HEK293 (cell line): Measurements from ENCODE around the gene ZNF775.

Experiments
- BCL11B ChIP-seq: fragments of 450-650 bp; formaldehyde crosslinking; IDR thresholded peaks from 2 replicates; pipeline ENCODE4 v1.5.1; 2016; ENCODE audit warnings: low read depth, missing biosample characterization, missing genetic modification characterization
- FEZF1 ChIP-seq: fragments of 450-650 bp; formaldehyde crosslinking; IDR thresholded peaks from 2 replicates; pipeline ENCODE4 v1.5.1; 2016; ENCODE audit warnings: missing biosample characterization, missing genetic modification characterization
- GLI4 ChIP-seq: fragments of 450-650 bp; formaldehyde crosslinking; IDR thresholded peaks from 2 replicates; pipeline ENCODE4 v1.5.1; 2016; ENCODE audit warnings: missing biosample characterization, missing genetic modification characterization
- IKZF3 ChIP-seq: fragments of 450-650 bp; IDR thresholded peaks from 2 replicates; pipeline ENCODE4 v1.5.0; 2018; ENCODE audit warnings: missing biosample characterization, mild to moderate bottlenecking, missing genetic modification characterization, moderate library complexity
- KLF1 ChIP-seq: fragments of 450-650 bp; formaldehyde crosslinking; IDR thresholded peaks from 2 replicates; pipeline ENCODE4 v1.5.1; 2016; ENCODE audit warnings: missing biosample characterization, missing genetic modification characterization
- KLF8 ChIP-seq: fragments of 450-650 bp; formaldehyde crosslinking; IDR thresholded peaks from 2 replicates; pipeline ENCODE4 v1.5.1; 2016; ENCODE audit warnings: missing biosample characterization, missing genetic modification characterization
- KLF9 ChIP-seq: fragments of 450-650 bp; formaldehyde crosslinking; IDR thresholded peaks from 2 replicates; pipeline ENCODE4 v1.5.1; 2016; ENCODE audit warnings: missing biosample characterization, missing genetic modification characterization, low read depth
- OSR2 ChIP-seq: fragments of 450-650 bp; formaldehyde crosslinking; IDR thresholded peaks from 2 replicates; pipeline ENCODE4 v1.5.1; 2016; ENCODE audit warnings: missing biosample characterization, missing genetic modification characterization
- RBAK ChIP-seq: fragments of 450-650 bp; formaldehyde crosslinking; IDR thresholded peaks from 2 replicates; pipeline ENCODE4 v1.5.1; 2016; ENCODE audit warnings: missing biosample characterization, missing genetic modification characterization
- TCF7L2 ChIP-seq: IDR thresholded peaks from 2 replicates; pipeline ENCODE4 v1.6.1; 2011; ENCODE audit warnings: low read depth, mild to moderate bottlenecking, inconsistent platforms, low read length, moderate library complexity, borderline replicate concordance
- ZFP37 ChIP-seq: fragments of 450-650 bp; formaldehyde crosslinking; IDR thresholded peaks from 2 replicates; pipeline ENCODE4 v1.5.1; 2016; ENCODE audit warnings: missing biosample characterization, missing genetic modification characterization
- ZNF175 ChIP-seq: fragments of 450-650 bp; formaldehyde crosslinking; IDR thresholded peaks from 2 replicates; pipeline ENCODE4 v1.5.1; 2016; ENCODE audit warnings: missing biosample characterization, missing genetic modification characterization
- ZNF221 ChIP-seq: fragments of 450-650 bp; formaldehyde crosslinking; IDR thresholded peaks from 2 replicates; pipeline ENCODE4 v1.5.1; 2017; ENCODE audit warnings: missing biosample characterization, missing genetic modification characterization, borderline replicate concordance
- ZNF324 ChIP-seq: fragments of 450-650 bp; formaldehyde crosslinking; IDR thresholded peaks from 2 replicates; pipeline ENCODE4 v1.5.1; 2016; ENCODE audit warnings: missing biosample characterization, missing genetic modification characterization
- ZNF433 ChIP-seq: fragments of 450-650 bp; formaldehyde crosslinking; IDR thresholded peaks from 2 replicates; pipeline ENCODE4 v1.5.1; 2016; ENCODE audit warnings: missing biosample characterization, missing genetic modification characterization, low read depth
- ZNF48 ChIP-seq: fragments of 450-650 bp; formaldehyde crosslinking; IDR thresholded peaks from 2 replicates; pipeline ENCODE4 v1.5.1; 2016; ENCODE audit warnings: missing biosample characterization, missing genetic modification characterization
- ZNF501 ChIP-seq: fragments of 450-650 bp; formaldehyde crosslinking; IDR thresholded peaks from 2 replicates; pipeline ENCODE4 v1.5.1; 2016; ENCODE audit warnings: missing biosample characterization, missing genetic modification characterization
- ZNF510 ChIP-seq: fragments of 450-650 bp; formaldehyde crosslinking; IDR thresholded peaks from 2 replicates; pipeline ENCODE4 v1.5.1; 2018; ENCODE audit warnings: mild to moderate bottlenecking, missing genetic modification characterization, missing biosample characterization; ENCODE audit not compliant: insufficient replicate concordance
- ZNF529 ChIP-seq: fragments of 450-650 bp; formaldehyde crosslinking; IDR thresholded peaks from 2 replicates; pipeline ENCODE4 v1.5.1; 2017; ENCODE audit warnings: missing genetic modification characterization, missing biosample characterization; ENCODE audit not compliant: insufficient replicate concordance
- ZNF624 ChIP-seq: fragments of 450-650 bp; formaldehyde crosslinking; IDR thresholded peaks from 2 replicates; pipeline ENCODE4 v1.5.1; 2017; ENCODE audit warnings: missing biosample characterization, missing genetic modification characterization
- ZNF629 ChIP-seq: fragments of 450-650 bp; formaldehyde crosslinking; IDR thresholded peaks from 2 replicates; pipeline ENCODE4 v1.5.1; 2017; ENCODE audit warnings: missing biosample characterization, missing genetic modification characterization
- ZNF837 ChIP-seq: fragments of 450-650 bp; formaldehyde crosslinking; IDR thresholded peaks from 2 replicates; pipeline ENCODE4 v1.5.1; 2016; ENCODE audit warnings: missing biosample characterization, missing genetic modification characterization
- ZNF843 ChIP-seq: fragments of 450-650 bp; formaldehyde crosslinking; IDR thresholded peaks from 2 replicates; pipeline ENCODE4 v1.5.1; 2016; ENCODE audit warnings: missing biosample characterization, missing genetic modification characterization
- ZSCAN23 ChIP-seq: fragments of 450-650 bp; formaldehyde crosslinking; IDR thresholded peaks from 2 replicates; pipeline ENCODE4 v1.5.1; 2016; ENCODE audit warnings: missing biosample characterization, missing genetic modification characterization
- ZXDB ChIP-seq: fragments of 450-650 bp; formaldehyde crosslinking; IDR thresholded peaks from 2 replicates; pipeline ENCODE4 v1.5.1; 2016; ENCODE audit warnings: missing biosample characterization, missing genetic modification characterization
- TF ChIP-seq, protein P1 (sequence below): fragments of 450-650 bp; formaldehyde crosslinking; IDR thresholded peaks from 2 replicates; pipeline ENCODE4 v1.5.1; 2017; ENCODE audit warnings: missing biosample characterization, missing genetic modification characterization
- TF ChIP-seq, protein P2 (sequence below): fragments of 450-650 bp; formaldehyde crosslinking; IDR thresholded peaks from 2 replicates; pipeline ENCODE4 v1.5.1; 2016; ENCODE audit warnings: missing biosample characterization, missing genetic modification characterization
- TF ChIP-seq, protein P3 (sequence below): fragments of 450-650 bp; formaldehyde crosslinking; optimal IDR thresholded peaks from 2 replicates; pipeline ENCODE3; 2016; ENCODE audit warnings: missing biosample characterization, mild to moderate bottlenecking, missing genetic modification characterization
- TF ChIP-seq, protein P4 (sequence below): fragments of 450-650 bp; formaldehyde crosslinking; IDR thresholded peaks from 2 replicates; pipeline ENCODE4 v1.5.1; 2016; ENCODE audit warnings: missing biosample characterization, missing genetic modification characterization
- TF ChIP-seq, protein P5 (sequence below): fragments of 450-650 bp; formaldehyde crosslinking; IDR thresholded peaks from 2 replicates; pipeline ENCODE4 v1.5.1; 2016; ENCODE audit warnings: missing biosample characterization, missing genetic modification characterization
- TF ChIP-seq, protein P6 (sequence below): fragments of 450-650 bp; formaldehyde crosslinking; IDR thresholded peaks from 2 replicates; pipeline ENCODE4 v1.5.1; 2016; ENCODE audit warnings: missing biosample characterization, missing genetic modification characterization
- TF ChIP-seq, protein P7 (sequence below): fragments of 450-650 bp; formaldehyde crosslinking; IDR thresholded peaks from 2 replicates; pipeline ENCODE4 v1.5.1; 2016; ENCODE audit warnings: missing biosample characterization, missing genetic modification characterization

The ZNF775 gene

DNA sequence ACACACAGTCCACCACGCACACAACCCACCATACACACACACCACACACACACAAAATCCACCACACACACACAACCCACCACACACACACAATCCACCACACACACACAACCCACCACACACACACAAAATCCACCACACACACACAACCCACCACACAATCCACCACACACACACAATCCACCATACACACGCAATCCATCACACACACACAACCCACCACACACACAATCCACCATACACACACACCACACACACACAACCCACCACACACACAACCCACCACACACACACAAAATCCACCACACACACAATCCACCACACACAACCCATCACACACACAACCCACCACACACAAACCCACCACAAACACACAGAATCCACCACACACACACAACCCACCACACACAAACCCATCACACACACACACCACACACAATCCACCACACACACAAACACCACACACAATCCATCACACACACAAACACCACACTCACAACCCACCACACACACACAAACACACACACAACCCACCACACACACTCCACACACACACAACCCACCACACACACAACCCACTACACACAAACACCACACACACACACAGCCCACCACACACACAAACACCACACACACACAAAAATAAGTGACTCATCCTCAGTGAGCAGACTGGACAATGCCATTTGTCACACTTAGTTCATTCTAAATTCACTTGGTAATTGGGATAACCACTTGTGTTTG, 19.3 kb upstream of the ZNF775 start (continued):
- TF ChIP-seq KLF8 (peak; percentile 89), ZNF624 (tag by site-specific recombination) (no peak), ZNF324 (tag by site-specific recombination) (peak; percentile 95), OSR2 (peak; percentile 94), FEZF1 (peak; percentile 80), ZNF510 (tag by site-specific recombination) (no peak), GLI4 (tag by site-specific recombination) (0 out of 2 replicates have a peak, but pooled peaks have one; percentile 59), ZNF48 (no peak), KLF9 (tag by site-specific recombination) (peak; percentile 59), ZNF837 (peak; percentile 82; the same call in 1 of the 2 replicates), BCL11B (tag by site-specific recombination) (peak; percentile 81), KLF1 (tag by site-specific recombination) (0 out of 2 replicates have a peak, but pooled peaks have one; percentile 36), ZXDB (tag by site-specific recombination) (peak; percentile 67), ZNF501 (tag by site-specific recombination) (peak; percentile 88), ZSCAN23 (peak; percentile 99), ZNF221 (no peak), ZNF843 (tag by site-specific recombination) (peak; percentile 91), ZNF433 (no peak), ZFP37 (tag by site-specific recombination) (no peak), IKZF3 (tag by site-specific recombination) (no peak), ZNF629 (tag by site-specific recombination) (peak; percentile 89), TCF7L2 (no peak), ZNF175 (tag by site-specific recombination) (no peak), RBAK (no peak), ZNF529 (tag by site-specific recombination) (no peak)
- TF ChIP-seq, protein P1, sequence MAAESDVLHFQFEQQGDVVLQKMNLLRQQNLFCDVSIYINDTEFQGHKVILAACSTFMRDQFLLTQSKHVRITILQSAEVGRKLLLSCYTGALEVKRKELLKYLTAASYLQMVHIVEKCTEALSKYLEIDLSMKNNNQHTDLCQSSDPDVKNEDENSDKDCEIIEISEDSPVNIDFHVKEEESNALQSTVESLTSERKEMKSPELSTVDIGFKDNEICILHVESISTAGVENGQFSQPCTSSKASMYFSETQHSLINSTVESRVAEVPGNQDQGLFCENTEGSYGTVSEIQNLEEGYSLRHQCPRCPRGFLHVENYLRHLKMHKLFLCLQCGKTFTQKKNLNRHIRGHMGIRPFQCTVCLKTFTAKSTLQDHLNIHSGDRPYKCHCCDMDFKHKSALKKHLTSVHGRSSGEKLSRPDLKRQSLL (tag by site-specific recombination) = no peak
- TF ChIP-seq, protein P2, sequence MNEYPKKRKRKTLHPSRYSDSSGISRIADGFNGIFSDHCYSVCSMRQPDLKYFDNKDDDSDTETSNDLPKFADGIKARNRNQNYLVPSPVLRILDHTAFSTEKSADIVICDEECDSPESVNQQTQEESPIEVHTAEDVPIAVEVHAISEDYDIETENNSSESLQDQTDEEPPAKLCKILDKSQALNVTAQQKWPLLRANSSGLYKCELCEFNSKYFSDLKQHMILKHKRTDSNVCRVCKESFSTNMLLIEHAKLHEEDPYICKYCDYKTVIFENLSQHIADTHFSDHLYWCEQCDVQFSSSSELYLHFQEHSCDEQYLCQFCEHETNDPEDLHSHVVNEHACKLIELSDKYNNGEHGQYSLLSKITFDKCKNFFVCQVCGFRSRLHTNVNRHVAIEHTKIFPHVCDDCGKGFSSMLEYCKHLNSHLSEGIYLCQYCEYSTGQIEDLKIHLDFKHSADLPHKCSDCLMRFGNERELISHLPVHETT (tag by site-specific recombination) = peak; percentile 99
- TF ChIP-seq, protein P3, sequence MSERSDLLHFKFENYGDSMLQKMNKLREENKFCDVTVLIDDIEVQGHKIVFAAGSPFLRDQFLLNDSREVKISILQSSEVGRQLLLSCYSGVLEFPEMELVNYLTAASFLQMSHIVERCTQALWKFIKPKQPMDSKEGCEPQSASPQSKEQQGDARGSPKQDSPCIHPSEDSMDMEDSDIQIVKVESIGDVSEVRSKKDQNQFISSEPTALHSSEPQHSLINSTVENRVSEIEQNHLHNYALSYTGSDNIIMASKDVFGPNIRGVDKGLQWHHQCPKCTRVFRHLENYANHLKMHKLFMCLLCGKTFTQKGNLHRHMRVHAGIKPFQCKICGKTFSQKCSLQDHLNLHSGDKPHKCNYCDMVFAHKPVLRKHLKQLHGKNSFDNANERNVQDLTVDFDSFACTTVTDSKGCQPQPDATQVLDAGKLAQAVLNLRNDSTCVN = peak; percentile 13
- TF ChIP-seq, protein P4, sequence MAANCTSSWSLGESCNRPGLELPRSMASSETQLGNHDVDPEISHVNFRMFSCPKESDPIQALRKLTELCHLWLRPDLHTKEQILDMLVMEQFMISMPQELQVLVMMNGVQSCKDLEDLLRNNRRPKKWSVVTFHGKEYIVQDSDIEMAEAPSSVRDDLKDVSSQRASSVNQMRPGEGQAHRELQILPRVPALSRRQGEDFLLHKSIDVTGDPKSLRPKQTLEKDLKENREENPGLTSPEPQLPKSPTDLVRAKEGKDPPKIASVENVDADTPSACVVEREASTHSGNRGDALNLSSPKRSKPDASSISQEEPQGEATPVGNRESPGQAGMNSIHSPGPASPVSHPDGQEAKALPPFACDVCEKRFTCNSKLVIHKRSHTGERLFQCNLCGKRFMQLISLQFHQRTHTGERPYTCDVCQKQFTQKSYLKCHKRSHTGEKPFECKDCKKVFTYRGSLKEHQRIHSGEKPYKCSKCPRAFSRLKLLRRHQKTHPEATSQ (tag by site-specific recombination) = peak; percentile 68; the same call in 1 of the 2 replicates
- TF ChIP-seq, protein P5, sequence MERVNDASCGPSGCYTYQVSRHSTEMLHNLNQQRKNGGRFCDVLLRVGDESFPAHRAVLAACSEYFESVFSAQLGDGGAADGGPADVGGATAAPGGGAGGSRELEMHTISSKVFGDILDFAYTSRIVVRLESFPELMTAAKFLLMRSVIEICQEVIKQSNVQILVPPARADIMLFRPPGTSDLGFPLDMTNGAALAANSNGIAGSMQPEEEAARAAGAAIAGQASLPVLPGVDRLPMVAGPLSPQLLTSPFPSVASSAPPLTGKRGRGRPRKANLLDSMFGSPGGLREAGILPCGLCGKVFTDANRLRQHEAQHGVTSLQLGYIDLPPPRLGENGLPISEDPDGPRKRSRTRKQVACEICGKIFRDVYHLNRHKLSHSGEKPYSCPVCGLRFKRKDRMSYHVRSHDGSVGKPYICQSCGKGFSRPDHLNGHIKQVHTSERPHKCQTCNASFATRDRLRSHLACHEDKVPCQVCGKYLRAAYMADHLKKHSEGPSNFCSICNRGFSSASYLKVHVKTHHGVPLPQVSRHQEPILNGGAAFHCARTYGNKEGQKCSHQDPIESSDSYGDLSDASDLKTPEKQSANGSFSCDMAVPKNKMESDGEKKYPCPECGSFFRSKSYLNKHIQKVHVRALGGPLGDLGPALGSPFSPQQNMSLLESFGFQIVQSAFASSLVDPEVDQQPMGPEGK = peak; percentile 14; the same call in 1 of the 2 replicates
- TF ChIP-seq, protein P6, sequence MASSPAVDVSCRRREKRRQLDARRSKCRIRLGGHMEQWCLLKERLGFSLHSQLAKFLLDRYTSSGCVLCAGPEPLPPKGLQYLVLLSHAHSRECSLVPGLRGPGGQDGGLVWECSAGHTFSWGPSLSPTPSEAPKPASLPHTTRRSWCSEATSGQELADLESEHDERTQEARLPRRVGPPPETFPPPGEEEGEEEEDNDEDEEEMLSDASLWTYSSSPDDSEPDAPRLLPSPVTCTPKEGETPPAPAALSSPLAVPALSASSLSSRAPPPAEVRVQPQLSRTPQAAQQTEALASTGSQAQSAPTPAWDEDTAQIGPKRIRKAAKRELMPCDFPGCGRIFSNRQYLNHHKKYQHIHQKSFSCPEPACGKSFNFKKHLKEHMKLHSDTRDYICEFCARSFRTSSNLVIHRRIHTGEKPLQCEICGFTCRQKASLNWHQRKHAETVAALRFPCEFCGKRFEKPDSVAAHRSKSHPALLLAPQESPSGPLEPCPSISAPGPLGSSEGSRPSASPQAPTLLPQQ (tag by site-specific recombination) = peak; percentile 20; the same call in 1 of the 2 replicates
- TF ChIP-seq, protein P7, sequence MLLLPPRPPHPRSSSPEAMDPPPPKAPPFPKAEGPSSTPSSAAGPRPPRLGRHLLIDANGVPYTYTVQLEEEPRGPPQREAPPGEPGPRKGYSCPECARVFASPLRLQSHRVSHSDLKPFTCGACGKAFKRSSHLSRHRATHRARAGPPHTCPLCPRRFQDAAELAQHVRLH = peak; percentile 71; the same call in 1 of the 2 replicates
